DLD1 (cell line): ENCODE results near the gene IGFBP3.

Experiments used
- in situ Hi-C: cut with HindIII; loops from 2 replicates; pipeline ENCODE4 v1.10.0; 2017; ENCODE audit warnings: low sequenced_read_pairs

Gene IGFBP3

DNA sequence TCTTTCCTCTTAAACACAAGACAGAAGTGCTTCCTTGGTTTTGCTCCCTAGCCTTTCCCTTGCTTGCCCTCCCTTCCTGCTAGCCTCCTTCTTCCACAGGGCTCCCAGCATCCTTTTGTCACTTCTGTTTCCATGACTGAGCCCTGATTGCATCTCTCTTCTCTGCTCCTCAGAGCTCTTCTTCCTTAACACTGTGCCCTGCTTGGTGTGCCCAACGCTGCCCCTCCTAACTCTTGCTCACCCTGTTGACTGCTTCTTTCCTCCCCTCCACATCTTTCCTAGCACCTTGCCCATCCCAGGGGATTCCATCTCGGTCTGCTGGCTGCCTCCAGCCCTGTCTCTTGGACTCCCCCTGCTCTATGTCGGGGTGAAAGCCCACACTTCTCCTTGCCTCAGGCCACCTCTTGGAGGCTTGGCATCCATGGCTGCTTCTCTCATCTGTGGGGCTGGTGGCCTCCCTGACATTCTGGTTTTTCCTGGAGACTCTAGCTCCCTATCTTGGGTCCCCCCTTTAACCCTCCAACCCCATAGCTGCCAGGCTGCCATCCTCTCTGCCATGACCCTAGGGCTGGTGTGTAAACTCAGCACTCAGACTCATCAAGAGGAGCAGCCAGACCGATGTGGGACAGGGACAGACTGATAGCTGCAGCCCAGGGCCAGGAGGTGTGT is 26.9 kb downstream of the IGFBP3 start:
- in situ Hi-C loops: no loop called here

GRCh38 chr7:45893374-45893995 is 27.6 kb downstream of the IGFBP3 start:
- in situ Hi-C loops: no loop called here

DNA sequence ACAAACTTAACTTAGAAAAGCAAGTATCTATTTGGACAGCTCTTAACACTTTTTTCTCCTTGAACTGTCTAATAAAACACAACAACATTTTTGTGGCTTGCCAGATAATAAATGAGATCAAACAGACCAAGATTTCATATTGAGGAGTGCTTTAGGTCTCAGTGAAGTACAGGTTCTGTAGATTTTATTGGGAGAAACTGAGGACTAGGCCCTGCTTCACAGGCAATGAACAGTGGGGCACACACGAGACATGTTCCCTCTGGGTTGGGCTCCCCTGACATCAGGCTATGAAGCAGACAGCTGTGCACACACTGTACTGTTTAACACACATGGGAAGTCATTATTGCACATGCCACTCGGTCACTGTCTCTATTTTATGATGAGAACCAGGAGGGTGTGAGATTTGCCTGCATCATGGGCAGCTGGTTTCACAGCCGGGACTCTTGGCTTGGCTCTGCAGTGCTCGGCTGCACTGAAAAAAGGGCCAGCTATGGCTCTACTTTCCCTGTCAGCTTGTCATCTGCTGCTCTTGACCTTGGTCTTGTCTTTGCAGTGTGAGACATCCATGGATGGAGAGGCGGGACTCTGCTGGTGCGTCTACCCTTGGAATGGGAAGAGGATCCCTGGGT is 28.6 kb downstream of the IGFBP3 start:
- in situ Hi-C loops: no loop called here

GRCh38 chr7:45891462-45892402 is 29.3 kb downstream of the IGFBP3 start:
- in situ Hi-C loops: no loop called here

DNA sequence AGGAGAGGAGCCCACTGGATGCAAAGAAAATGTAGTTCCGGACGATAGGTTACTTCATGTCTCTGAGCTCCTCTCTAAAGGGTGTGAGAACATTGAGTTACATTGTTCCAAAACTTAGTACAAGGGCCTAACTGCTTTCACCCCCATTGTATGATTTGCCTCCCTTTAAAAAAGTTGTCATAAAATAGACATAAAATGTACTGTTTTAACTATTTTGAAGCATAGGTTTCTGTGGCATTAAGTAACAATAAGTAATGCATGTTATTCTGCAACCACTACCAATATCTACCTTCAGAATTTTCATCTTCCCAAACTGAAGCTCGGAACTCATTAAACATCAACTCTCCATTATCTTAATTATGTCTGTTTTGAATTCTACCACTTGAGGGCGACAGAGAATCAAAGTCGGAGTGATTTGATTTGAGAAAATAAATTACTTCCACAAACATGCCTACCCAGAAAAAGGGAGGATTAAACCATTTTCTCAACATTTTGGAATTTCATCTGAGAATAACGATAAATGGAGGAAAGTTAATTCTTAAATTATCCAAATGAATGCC is 30.1 kb downstream of the IGFBP3 start:
- in situ Hi-C loops: no loop called here

GRCh38 chr7:45890125-45890901 is 30.8 kb downstream of the IGFBP3 start:
- in situ Hi-C loops: no loop called here

DNA sequence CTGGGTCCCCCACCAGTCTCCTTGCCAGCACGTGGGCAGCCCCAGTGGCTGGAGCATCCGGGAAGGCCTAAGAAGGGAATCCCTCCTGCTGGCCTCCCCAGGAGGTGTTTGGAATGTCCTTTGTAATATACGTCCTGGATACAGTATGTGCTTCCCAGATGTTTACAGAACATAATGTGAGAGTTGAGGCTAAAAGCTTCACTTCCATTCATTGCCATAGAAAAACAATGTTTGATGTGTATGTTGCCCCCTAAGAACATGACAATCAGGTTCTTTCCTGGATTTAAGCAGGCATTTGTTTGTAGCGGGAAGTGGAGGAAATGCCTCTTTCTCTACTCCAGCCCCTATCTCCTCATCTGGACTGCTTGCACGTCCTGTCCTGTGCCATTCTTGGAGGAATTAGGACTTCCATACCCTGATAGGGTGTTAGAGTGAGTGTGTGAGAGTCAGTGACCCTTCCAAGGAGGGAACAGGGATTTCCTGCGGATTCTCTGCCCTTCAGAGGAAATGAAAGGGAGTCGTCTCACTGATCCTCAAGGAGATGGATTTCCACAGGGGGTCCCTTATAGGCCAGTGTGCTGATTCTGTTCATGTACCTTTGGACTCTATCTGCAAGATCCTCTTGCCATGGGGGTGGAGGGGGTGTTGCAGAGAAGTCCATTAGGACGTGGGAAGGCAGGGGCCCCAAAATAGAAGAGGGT is 31.6 kb downstream of the IGFBP3 start:
- in situ Hi-C loops: no loop called here

GRCh38 chr7:45888993-45889366 is 32.1 kb downstream of the IGFBP3 start:
- in situ Hi-C loops: no loop called here

DNA sequence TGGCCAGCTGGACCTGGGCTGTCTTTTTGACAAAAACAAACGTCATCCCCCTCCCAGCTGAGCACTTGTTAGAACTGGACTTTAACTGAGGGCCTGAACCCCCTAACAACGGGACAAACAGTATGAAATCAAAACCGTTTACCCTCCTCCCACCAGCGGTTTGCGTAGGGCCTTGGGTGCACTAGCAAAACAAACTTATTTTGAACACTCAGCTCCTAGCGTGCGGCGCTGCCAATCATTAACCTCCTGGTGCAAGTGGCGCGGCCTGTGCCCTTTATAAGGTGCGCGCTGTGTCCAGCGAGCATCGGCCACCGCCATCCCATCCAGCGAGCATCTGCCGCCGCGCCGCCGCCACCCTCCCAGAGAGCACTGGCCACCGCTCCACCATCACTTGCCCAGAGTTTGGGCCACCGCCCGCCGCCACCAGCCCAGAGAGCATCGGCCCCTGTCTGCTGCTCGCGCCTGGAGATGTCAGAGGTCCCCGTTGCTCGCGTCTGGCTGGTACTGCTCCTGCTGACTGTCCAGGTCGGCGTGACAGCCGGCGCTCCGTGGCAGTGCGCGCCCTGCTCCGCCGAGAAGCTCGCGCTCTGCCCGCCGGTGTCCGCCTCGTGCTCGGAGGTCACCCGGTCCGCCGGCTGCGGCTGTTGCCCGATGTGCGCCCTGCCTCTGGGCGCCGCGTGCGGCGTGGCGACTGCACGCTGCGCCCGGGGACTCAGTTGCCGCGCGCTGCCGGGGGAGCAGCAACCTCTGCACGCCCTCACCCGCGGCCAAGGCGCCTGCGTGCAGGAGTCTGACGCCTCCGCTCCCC is 32.7 kb downstream of the IGFBP3 start, which contains the start of gene IGFBP1:
Gene IGFBP1, plus strand, starts transcription at position 304 of the 808 bp plus-strand sequence. Its CDS starts 165 bp downstream, at position 469.
- in situ Hi-C loops: no loop called here

GRCh38 chr7:45886931-45887667 is 34.0 kb downstream of the IGFBP3 start:
- in situ Hi-C loops: no loop called here

DNA sequence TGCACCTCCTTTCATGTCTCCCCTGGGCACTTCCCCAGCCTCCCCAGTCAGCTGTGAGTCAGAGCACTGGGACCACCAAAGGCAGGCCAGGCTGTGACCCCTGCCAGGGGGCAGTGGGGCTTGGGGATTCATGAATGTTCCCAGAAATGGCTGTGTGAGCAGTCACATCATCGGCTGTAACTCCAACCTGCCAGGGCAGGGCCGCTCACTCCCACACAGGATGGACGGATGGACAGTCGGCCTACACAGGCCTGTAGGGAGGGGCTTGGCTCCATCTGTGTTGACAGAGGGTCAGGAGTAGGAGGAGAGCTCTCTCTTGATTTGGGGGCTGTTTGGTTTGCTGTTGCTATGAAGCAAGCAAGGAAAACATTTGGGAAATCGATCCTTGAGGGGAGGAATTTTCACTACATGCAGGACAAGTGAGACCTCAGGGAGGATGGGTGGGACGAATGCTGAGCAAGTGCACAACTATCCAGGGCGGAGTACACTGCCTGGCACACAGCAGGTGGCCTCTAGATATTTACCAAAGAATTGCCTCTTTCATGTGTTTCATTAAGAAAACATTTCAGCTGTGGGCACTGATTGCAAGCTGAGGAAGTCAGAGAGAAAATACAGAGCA is 35.7 kb downstream of the IGFBP3 start:
- in situ Hi-C loops: no loop called here

DNA sequence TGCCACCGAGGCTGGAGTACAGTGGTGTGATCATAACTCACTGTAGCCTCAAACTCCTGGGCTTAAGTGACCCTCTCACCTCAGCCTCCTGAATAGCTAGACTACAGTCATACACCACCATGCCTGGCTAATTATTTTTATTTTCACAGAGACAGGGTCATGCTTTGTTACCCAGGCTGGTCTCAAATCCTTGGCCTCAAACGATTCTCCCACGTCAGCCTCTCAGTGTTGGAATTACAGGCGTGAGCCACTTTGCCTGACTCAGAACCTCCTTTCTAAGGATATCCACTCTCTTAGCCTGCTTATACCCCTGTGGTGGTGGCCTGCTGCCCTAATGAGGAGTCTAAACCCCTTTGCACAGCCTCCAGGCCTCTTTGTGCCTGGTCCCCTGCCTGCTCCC is 36.9 kb downstream of the IGFBP3 start:
- in situ Hi-C loops: no loop called here

DNA sequence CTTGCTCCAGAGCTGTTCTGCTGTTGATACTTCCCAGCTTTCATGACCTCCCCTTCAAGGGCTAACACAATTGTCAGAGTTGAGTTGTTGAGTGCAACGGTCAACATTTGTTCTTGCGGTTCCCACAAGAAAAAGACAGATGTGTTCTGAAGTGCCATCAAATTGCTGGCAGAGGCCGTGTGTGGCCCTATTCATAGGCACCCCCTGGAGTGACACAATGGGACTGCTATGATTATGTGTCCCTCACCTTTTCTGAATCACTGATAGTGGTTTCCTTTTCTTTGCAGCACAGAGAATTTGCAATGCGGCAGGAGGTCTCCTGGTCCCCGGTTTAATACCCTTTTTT is 38.6 kb downstream of the IGFBP3 start:
- in situ Hi-C loops: no loop called here

DNA sequence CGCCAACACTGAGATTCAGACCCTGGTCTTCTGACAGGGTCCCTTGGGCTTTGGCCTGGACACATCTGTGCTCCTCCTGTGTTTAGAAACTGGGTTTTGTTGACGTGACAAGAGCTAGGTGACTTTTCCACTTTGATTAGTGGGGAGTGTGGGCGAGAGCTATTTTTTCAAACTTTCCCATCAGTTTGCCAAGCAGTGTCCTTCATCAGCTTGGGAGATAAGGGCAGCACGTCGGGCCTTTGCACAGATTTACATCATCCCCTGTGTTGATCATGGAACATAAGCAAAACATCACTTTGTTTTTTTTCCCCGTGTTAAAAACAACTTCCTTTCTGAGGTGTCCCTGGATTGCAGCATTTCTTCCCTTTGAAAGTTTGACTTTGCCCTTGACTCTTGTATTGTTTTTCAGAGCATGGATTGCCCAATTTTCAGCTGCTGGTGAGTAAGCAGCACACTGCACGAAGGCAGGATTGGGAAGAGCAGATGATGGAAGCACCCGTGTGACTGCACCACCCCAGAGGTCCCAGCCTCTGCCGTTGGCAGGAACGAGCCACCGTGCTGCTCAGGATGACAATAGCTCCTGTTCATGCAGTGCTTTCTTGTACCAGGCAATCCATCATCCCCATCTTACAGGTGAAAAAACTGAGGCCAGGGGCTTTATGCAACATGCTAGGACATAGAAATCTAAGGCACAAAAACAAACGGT is 39.2 kb downstream of the IGFBP3 start:
- in situ Hi-C loops: no loop called here

- in situ Hi-C loops: no loop called here
Measured at GRCh38 chr7:45881280-45881758, 39.8 kb downstream of the IGFBP3 start.

GRCh38 chr7:45880433-45880860 is 40.6 kb downstream of the IGFBP3 start:
- in situ Hi-C loops: no loop called here
